AG08396 (cell line): ENCODE data around the gene CKMT2.
A peak's percentile ranks its signal among the peaks of the same experiment; 100 is the strongest.
"Not testable (repeated sequence)": the region's sequence is repeated elsewhere in the genome, so short reads cannot be mapped to it uniquely, and the experiment has no call there.

Experiments used
- DNase-seq: peaks from one replicate; pipeline ENCODE4 v3.0.0; 2012; ENCODE audit warnings: low spot score, mixed read lengths

Gene CKMT2

GRCh38 chr5:81251922-81252321, 18.8 kb downstream of the CKMT2 start:
- no peak for DNase-seq

GRCh38 chr5:81252904-81253303, 19.8 kb downstream of the CKMT2 start:
- no peak for DNase-seq

- no peak for DNase-seq
Measured at GRCh38 chr5:81253875-81254274, 20.8 kb downstream of the CKMT2 start.

GRCh38 chr5:81254886-81255559, 21.9 kb downstream of the CKMT2 start:
- DNase-seq: no peak

GRCh38 chr5:81256766-81257165, 23.6 kb downstream of the CKMT2 start:
- no peak for DNase-seq

GRCh38 chr5:81262796-81263195, 29.7 kb downstream of the CKMT2 start:
- not testable (repeated sequence) for DNase-seq

GRCh38 chr5:81265101-81265500, 32.0 kb downstream of the CKMT2 start:
- peak; percentile 23 for DNase-seq

GRCh38 chr5:81268521-81269196, 35.5 kb downstream of the CKMT2 start:
- DNase-seq: peak; percentile 72

GRCh38 chr5:81269751-81270393, 36.8 kb downstream of the CKMT2 start:
- no peak for DNase-seq

GRCh38 chr5:81270394-81271027, 37.4 kb downstream of the CKMT2 start:
- not testable (repeated sequence) for DNase-seq

GRCh38 chr5:81283976-81284375, 50.9 kb downstream of the CKMT2 start:
- no peak for DNase-seq

GRCh38 chr5:81286059-81286617, 53.0 kb downstream of the CKMT2 start:
- DNase-seq: no peak

- no peak for DNase-seq
Measured at GRCh38 chr5:81288021-81288433, 54.9 kb downstream of the CKMT2 start.

GRCh38 chr5:81290146-81290545, 57.0 kb downstream of the CKMT2 start:
- DNase-seq: no peak

GRCh38 chr5:81292130-81292529, 59.0 kb downstream of the CKMT2 start:
- DNase-seq: no peak

- DNase-seq: not testable (repeated sequence)
Measured at GRCh38 chr5:81294021-81294420, 60.9 kb downstream of the CKMT2 start.

- DNase-seq: no peak
Measured at GRCh38 chr5:81297531-81297930, 64.4 kb downstream of the CKMT2 start.

GRCh38 chr5:81300921-81301270, 67.8 kb downstream of the CKMT2 start:
- no peak for DNase-seq

GRCh38 chr5:81301271-81302015, 68.3 kb downstream of the CKMT2 start, which contains the start of gene ZCCHC9:
ZCCHC9 (plus strand) TSS chr5:81301587; CDS start chr5:81304758, 3,171 bp downstream.
- DNase-seq: peak; percentile 90

- no peak for DNase-seq
Measured at GRCh38 chr5:81302596-81302995, 69.5 kb downstream of the CKMT2 start.

GRCh38 chr5:81303563-81303962, 70.4 kb downstream of the CKMT2 start:
- DNase-seq: peak; percentile 42

- DNase-seq: no peak
Measured at GRCh38 chr5:81305785-81306184, 72.7 kb downstream of the CKMT2 start.
